Stimulated activated CD4-positive, alpha-beta T cell treated with anti-CD3 and anti-CD28 coated beads, Interleukin-15, amount 100 ng/mL, for 48 hours (primary cell): ENCODE measurements around the gene SRRM4.

Source experiments
- DNase-seq, 2 donors: peaks; one replicate each; pipeline ENCODE4 v3.0.0-alpha.2; 2020; ENCODE audit warnings: low read depth in 2 of 2

SRRM4 gene

DNA sequence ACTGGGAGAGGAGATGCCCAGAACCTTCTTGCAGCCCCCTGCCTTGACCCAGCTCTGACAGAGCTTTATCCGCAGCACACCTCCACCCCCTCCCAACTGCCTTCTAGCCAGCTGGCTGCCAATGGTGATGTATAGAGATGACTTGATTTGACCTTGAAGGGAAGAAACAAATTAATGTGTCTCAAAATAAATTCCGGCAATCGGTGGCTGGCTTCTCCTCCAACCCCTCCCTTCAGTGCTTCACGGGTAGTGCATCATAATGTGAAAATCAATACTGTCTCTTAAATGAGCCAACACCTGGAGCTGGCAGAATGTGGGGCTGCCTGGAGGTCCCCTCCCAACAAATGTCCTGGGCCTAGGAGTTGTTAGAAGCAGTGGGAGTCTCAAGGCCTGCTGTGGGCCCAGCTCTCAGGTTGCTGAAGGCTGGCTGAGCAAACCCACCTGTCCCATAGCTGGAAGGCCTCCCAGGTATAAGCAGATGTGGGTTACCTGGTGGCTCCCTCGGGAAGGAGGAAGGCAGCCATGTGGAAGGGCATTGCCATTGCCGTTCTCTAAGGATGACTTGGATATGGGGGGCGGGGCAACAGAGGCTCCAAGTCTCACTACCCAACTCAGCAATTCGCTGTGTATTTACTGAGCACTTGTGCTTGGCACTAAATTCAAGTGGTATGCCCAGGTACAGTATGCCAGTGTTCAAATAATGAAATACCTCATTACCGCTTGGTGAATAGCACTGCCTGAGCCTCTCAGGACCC, 220.6 kb downstream of the SRRM4 start:
- DNase-seq, result no peak

DNA sequence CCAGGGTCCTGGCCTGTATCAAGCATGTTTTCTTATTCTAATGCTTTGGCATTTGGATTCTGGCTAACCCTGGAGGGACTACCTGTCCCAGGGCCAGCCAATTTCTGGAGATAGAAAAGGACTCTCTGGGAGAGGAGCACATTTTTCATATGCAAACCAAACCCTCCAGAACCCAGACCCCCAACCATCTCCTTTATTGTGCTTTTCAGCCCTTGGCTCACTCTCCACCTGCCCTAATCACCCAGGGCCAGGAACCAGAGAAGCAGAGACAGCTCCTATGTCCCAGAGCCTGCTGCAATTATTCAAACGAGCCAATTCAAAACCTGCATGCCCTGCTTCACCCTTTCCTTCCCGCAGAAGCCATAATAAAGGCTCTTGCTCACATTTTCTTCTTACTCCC, 221.2 kb downstream of the SRRM4 start:
- DNase-seq, result no peak

GRCh38 chr12:119204131-119204530, 222.8 kb downstream of the SRRM4 start:
- DNase-seq, result no peak

GRCh38 chr12:119204671-119205285, 223.4 kb downstream of the SRRM4 start:
- DNase-seq, result no peak

- no peak for DNase-seq
These were observed 225.2 kb downstream of the SRRM4 start for GRCh38 chr12:119206348-119207062.

DNA sequence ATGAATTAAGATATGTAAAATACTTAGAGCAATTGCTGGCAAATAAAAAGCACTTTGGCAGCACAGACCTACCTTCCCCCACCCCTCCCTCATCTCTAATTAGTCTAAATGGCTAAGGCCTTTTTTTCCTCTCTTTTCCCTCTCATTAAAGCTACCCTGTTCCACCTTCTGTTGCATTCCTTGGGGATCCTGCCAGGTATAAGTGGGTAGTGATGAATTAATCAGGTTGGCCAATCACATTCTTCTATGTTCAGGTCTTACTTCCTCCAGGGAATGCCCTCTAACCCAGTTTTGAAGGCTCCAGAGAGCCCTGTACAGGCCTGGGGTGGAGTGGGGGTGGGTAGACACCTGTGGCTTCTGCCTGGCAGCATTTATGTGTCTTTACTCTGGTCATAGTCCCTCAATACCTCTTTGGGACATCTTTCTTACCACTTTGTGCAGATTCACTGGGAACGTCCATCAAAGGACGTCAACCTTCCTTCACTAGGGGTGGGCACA, 225.8 kb downstream of the SRRM4 start:
- no peak for DNase-seq

- no peak for DNase-seq
These were observed 227.3 kb downstream of the SRRM4 start for GRCh38 chr12:119208626-119209061.

DNA sequence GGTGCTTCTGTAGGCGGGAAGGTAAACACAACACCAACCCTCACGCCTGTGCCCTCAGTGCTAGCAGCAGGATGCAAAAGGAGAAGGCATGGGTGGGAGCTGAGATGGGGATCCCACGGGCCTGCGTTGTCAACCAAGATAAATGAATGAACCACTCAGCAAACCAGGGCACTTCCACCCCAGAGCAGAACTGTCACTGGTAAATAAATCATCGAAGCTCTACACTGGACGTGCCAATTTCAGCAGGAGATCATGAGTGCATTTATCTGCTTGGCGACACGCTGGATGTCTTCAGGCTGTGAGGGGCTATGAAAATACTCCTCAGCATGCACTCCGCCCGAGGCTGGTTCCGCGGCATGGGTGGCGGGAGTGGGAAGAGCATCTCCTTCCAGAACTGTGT, 230.5 kb downstream of the SRRM4 start:
- no peak for DNase-seq
